Measurements from ENCODE around the gene ACER3. TPM values are rescaled to one million over a fixed set of nuclear protein-coding genes. Genes with fewer than 3 reads are reported as not detected.

The ACER3 gene
- total and polyA plus RNA-seq, 4 donors, result 1.9 to 5.9 (median 4.2) TPM

GRCh38 chr11:76935042-76935441 is 74.3 kb downstream of the ACER3 start:
- H3K9me3 ChIP-seq (ENCODE audit: control insufficient read depth in 4 of 4, low read length in 3 of 4), result peaks cover 0 to 14% (median 1%) of the 10 kb centered on the region in 4 donors
- H3K4me1 ChIP-seq (ENCODE audit: control insufficient read depth in 4 of 4, insufficient read depth in 4 of 4, low read length in 3 of 4), result no peaks in the 10 kb centered on the region
- H3K9ac ChIP-seq (ENCODE audit: low read depth in 1 of 2, low read length in 2 of 2), result no peak overlapping the region
- no peak for DNase-seq (ENCODE audit: low spot score)
- no peak overlapping the region for H3K4me3 ChIP-seq (ENCODE audit: low read depth in 1 of 3, low read length in 3 of 3)
- no peaks in the 10 kb centered on the region for H3K27me3 ChIP-seq (ENCODE audit: control insufficient read depth in 4 of 4, insufficient read depth in 4 of 4, low read length in 3 of 4)
- no peak overlapping the region for H3K27ac ChIP-seq (ENCODE audit: low read depth in 1 of 2, low read length in 2 of 2)
- no peak for TF ChIP-seq RAD21 (IDR thresholded peaks at IDR 0.05)
- no peak for TF ChIP-seq GABPA (IDR thresholded peaks at IDR 0.05 in 1 of 2, conservative IDR thresholded peaks at IDR 0.05 in 1 of 2)
- no peak for TF ChIP-seq RXRA (IDR thresholded peaks at IDR 0.05)
- TF ChIP-seq JUND (IDR thresholded peaks at IDR 0.05), result no peak
- TF ChIP-seq, protein P1, sequence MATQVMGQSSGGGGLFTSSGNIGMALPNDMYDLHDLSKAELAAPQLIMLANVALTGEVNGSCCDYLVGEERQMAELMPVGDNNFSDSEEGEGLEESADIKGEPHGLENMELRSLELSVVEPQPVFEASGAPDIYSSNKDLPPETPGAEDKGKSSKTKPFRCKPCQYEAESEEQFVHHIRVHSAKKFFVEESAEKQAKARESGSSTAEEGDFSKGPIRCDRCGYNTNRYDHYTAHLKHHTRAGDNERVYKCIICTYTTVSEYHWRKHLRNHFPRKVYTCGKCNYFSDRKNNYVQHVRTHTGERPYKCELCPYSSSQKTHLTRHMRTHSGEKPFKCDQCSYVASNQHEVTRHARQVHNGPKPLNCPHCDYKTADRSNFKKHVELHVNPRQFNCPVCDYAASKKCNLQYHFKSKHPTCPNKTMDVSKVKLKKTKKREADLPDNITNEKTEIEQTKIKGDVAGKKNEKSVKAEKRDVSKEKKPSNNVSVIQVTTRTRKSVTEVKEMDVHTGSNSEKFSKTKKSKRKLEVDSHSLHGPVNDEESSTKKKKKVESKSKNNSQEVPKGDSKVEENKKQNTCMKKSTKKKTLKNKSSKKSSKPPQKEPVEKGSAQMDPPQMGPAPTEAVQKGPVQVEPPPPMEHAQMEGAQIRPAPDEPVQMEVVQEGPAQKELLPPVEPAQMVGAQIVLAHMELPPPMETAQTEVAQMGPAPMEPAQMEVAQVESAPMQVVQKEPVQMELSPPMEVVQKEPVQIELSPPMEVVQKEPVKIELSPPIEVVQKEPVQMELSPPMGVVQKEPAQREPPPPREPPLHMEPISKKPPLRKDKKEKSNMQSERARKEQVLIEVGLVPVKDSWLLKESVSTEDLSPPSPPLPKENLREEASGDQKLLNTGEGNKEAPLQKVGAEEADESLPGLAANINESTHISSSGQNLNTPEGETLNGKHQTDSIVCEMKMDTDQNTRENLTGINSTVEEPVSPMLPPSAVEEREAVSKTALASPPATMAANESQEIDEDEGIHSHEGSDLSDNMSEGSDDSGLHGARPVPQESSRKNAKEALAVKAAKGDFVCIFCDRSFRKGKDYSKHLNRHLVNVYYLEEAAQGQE (IDR thresholded peaks at IDR 0.05), result no peak
- TF ChIP-seq TAF1 (conservative IDR thresholded peaks at IDR 0.05), result no peak
- TF ChIP-seq FOXA2 (IDR thresholded peaks at IDR 0.05), result no peak
- TF ChIP-seq NR2F2 (IDR thresholded peaks at IDR 0.05), result no peak
- no peak for TF ChIP-seq ZBTB33 (IDR thresholded peaks at IDR 0.05)
- no peak for TF ChIP-seq EGR1 (IDR thresholded peaks at IDR 0.05; ENCODE audit: low read depth in 2 of 2)
- no peak for TF ChIP-seq CTCF (IDR thresholded peaks at IDR 0.05; ENCODE audit: low read depth, low read length, missing input control)
- TF ChIP-seq HNF4G (IDR thresholded peaks at IDR 0.05), result no peak
- no peak for TF ChIP-seq MAX (IDR thresholded peaks at IDR 0.05)
- no peak for TF ChIP-seq ATF3 (IDR thresholded peaks at IDR 0.05)
- H3K36me3 ChIP-seq (ENCODE audit: control insufficient read depth in 4 of 4, insufficient read depth in 3 of 4, low read depth in 1 of 4, low read length in 3 of 4), result peaks cover 0 to 4% (median 2%) of the 10 kb centered on the region in 4 donors
- 81% methylated on average over 3 of the region's 3 CpGs for WGBS

DNA sequence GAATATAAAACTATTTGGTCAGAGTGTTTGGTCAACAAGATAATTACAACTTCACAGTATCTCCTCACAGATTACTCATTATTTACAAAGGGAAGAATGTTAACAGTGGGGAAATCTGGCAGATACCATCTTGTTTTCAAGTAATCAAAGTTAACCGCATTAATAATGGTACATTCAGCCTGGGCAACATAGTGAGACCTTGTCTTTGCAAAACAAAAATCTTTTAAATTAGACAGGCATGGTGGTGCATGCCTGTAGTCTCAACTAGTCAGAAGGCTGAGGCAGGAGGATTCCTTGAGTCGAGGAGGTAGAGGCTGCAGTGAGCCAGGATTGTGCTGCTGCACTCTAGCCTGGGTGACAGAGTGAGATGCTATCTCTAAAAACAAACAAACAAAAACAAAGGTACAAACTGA is 78.5 kb downstream of the ACER3 start:
- no peak overlapping the region for H3K4me3 ChIP-seq (ENCODE audit: low read depth in 1 of 3, low read length in 3 of 3)
- H3K27ac ChIP-seq (ENCODE audit: low read depth in 1 of 2, low read length in 2 of 2), result no peak overlapping the region
- no peak for TF ChIP-seq ATF3 (IDR thresholded peaks at IDR 0.05)
- no peaks in the 10 kb centered on the region for H3K4me1 ChIP-seq (ENCODE audit: control insufficient read depth in 4 of 4, insufficient read depth in 4 of 4, low read length in 3 of 4)
- peaks cover 0 to 4% (median 2%) of the 10 kb centered on the region in 4 donors for H3K36me3 ChIP-seq (ENCODE audit: control insufficient read depth in 4 of 4, insufficient read depth in 3 of 4, low read depth in 1 of 4, low read length in 3 of 4)
- no peak for DNase-seq (ENCODE audit: low spot score)
- no peaks in the 10 kb centered on the region for H3K27me3 ChIP-seq (ENCODE audit: control insufficient read depth in 4 of 4, insufficient read depth in 4 of 4, low read length in 3 of 4)
- 75% methylated on average over 2 of the region's 2 CpGs for WGBS
- H3K9ac ChIP-seq (ENCODE audit: low read depth in 1 of 2, low read length in 2 of 2), result no peak overlapping the region
- peaks cover 0 to 14% (median 1%) of the 10 kb centered on the region in 4 donors for H3K9me3 ChIP-seq (ENCODE audit: control insufficient read depth in 4 of 4, low read length in 3 of 4)

Measured in liver (tissue), 9 donors.